Activated CD8-positive, alpha-beta memory T cell treated with anti-CD3 and anti-CD28 coated beads for 1 hour (primary cell): Measurements from ENCODE around the gene ADH1B.
"Not testable (repeated sequence)": the region's sequence is repeated elsewhere in the genome, so short reads cannot be mapped to it uniquely, and the experiment has no call there.

Source experiments
- DNase-seq, 2 donors: peaks; one replicate each; pipeline ENCODE4 v3.0.0-alpha.2; 2020; ENCODE audit warnings: low read depth in 1 of 2; ENCODE audit errors: extremely low read depth in 1 of 2

ADH1B gene

GRCh38 chr4:99321241-99322191 is at the start of gene ADH1B:
Gene ADH1B, minus strand, starts transcription at chr4:99321401. Its CDS starts 70 bp downstream, at chr4:99321331.
- no peak for DNase-seq

- not testable (repeated sequence) for DNase-seq
Measured at GRCh38 chr4:99367817-99368216, 46.6 kb upstream of the ADH1B start.

GRCh38 chr4:99366491-99366890 is 45.3 kb upstream of the ADH1B start:
- DNase-seq = no peak

GRCh38 chr4:99362768-99363167 is 41.6 kb upstream of the ADH1B start:
- no peak for DNase-seq

- DNase-seq = no peak
Measured at GRCh38 chr4:99361899-99362275, 40.7 kb upstream of the ADH1B start.

GRCh38 chr4:99361268-99361898 is 40.2 kb upstream of the ADH1B start:
- no peak for DNase-seq

GRCh38 chr4:99359480-99360204 is 38.4 kb upstream of the ADH1B start:
- DNase-seq = no peak

GRCh38 chr4:99357948-99358347 is 36.7 kb upstream of the ADH1B start:
- no peak for DNase-seq

- DNase-seq = no peak
Measured at GRCh38 chr4:99356992-99357391, 35.8 kb upstream of the ADH1B start.

GRCh38 chr4:99356149-99356548 is 34.9 kb upstream of the ADH1B start:
- DNase-seq = not testable (repeated sequence)

GRCh38 chr4:99352602-99353537 is 31.7 kb upstream of the ADH1B start, which contains the start of gene ADH1C:
Gene ADH1C, minus strand, starts transcription at chr4:99352746. Its CDS starts 71 bp downstream, at chr4:99352675.
- no peak for DNase-seq

- DNase-seq = no peak
Measured at GRCh38 chr4:99351487-99351886, 30.3 kb upstream of the ADH1B start.

GRCh38 chr4:99349338-99349737 is 28.1 kb upstream of the ADH1B start:
- no peak for DNase-seq

- DNase-seq = not testable (repeated sequence)
Measured at GRCh38 chr4:99342624-99343023, 21.4 kb upstream of the ADH1B start.

GRCh38 chr4:99341426-99341825 is 20.2 kb upstream of the ADH1B start:
- no peak for DNase-seq

GRCh38 chr4:99339172-99339571 is 18.0 kb upstream of the ADH1B start:
- DNase-seq = no peak

GRCh38 chr4:99336553-99336952 is 15.4 kb upstream of the ADH1B start:
- DNase-seq = no peak

GRCh38 chr4:99334880-99335279 is 13.7 kb upstream of the ADH1B start:
- DNase-seq = no peak

- DNase-seq = no peak
Measured at GRCh38 chr4:99330648-99331047, 9.4 kb upstream of the ADH1B start.

- DNase-seq = no peak
Measured at GRCh38 chr4:99329876-99330275, 8.7 kb upstream of the ADH1B start.
